ENCODE measurements around the gene FAM180B.
A peak's percentile ranks its signal among the peaks of the same experiment; 100 is the strongest.
"Not testable (repeated sequence)": the region's sequence is repeated elsewhere in the genome, so short reads cannot be mapped to it uniquely, and the experiment has no call there.

The FAM180B gene, protein sequence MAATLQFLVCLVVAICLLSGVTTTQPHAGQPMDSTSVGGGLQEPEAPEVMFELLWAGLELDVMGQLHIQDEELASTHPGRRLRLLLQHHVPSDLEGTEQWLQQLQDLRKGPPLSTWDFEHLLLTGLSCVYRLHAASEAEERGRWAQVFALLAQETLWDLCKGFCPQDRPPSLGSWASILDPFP

DNA sequence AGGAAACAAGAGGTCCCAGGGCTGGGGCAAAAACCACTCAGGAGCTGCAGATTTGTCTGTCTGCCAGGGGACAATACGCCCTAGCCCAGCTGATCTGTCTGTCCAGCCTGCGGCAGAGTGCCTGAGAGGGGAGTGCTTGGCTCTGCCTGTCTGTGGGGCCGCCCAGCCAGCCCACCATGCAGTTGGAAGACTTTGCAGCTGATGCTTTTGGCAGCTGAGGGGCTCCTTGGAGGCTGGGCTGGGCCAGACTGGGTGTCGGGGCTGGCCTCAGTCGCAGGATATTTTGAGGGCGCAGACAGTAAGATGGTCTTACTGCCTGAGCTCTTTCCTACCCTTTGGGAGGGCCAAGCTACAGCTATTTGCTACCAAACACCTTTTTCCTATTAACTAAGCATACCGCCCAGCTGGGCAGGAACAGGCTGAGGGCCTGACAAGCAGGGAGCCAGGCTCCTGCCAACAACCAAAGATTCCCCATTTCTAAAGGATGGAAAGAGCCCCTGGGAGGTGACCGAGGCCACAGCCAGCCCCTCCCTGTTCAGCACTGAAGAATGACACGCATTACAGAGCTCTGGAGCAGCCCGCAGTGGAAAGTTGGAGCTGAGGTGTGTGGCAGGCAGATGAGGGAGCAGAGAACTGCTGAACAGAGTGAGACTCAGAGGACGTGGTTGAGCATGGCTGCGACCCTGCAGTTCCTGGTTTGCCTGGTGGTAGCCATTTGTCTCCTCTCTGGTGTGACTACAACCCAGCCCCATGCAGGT is at the start of gene FAM180B:
FAM180B (plus strand) TSS at position 581 of the 758 bp plus-strand sequence; CDS start at position 672, 91 bp downstream.
- no peak for DNase-seq

DNA sequence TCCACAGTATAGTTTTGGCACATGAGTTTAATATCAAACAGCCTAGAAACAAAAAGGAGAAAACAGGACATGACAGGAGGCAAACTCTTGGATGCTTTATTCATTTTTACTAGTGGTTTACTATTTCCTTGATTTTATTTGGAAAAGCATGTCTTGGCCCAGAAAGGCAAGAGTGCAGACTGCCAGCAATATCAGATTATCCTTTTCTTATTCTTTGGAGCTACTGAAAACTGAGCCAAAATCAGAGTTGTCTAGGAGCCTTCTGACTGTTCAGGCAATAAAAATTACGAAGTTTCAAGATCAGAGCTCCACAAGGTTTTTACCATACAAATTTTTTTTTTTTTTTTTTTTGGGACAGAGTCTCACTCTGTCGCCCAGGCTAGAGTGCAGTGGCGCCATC is 49.6 kb upstream of the FAM180B start:
- no peak for DNase-seq

DNA sequence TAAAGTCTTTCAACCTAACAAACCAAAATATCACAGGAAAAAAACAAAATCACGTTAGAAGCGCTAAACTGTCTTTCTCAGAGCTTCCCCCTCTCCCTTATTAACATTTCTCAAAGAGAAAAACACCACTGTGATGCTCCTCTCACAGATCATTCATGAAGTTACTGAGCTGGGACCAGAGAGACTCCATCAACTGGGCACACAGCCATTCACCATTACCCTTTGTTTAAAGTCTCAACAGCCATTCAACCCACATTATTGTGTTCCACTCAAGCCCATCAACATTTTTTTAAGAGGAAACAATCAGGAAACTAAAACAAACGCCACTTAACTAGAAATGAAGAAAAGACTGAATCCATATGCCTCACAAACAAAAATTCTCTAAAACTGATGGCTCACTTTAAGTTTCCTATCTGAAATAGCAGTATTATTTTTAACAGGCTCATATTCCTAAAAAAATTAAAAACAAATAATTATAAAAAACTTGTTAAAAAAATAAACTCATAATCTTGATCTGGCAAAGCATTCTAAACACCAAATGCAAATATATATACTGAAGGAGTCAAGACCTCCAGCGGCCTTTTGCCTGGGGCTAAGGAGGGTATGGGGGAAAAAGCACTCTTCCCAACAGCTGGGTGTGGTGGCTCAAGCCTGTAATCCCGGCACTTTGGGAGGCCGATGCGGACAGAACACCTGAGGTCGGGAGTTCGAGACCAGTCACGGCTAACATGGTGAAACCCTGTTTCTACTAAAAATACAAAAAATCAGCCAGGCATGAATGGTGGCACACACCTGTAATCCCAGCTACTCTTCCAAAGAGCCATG is 47.5 kb upstream of the FAM180B start:
- DNase-seq = no peak

DNA sequence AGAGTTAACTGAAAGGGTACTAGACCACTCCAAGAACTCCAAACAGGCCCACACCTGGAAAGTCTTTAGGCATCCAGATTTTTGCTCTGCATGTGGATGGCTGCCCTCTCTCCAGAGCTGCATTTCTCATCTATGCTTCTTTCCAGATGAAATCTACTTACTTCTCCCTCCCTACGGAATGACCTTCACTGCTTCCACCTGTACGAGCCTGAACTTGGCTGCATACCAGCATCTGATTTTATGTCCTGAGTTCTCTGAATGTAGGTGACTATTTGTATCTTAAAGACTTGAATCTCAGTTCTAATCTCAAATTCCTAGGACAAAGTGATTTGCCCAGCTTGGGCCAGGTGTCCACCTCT is 46.8 kb upstream of the FAM180B start:
- no peak for DNase-seq

DNA sequence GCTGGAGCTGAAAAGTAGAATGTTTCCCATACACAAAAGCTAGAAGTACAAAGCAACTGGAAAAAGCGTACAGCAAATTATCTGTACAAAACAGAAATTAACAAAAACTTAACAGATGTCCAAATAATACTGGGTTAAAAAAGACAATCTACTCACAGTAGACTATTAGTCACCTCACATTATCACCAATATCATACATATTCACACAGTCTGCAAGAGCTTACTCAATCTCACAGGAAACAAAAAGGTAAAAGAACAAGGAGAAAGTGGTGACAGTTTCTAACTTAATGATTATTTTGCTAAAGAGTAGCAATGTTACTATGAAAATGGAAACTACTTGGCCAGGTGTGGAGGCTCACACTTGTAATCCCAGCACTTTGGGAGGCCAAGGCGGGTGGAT is 45.4 kb upstream of the FAM180B start:
- no peak for DNase-seq

DNA sequence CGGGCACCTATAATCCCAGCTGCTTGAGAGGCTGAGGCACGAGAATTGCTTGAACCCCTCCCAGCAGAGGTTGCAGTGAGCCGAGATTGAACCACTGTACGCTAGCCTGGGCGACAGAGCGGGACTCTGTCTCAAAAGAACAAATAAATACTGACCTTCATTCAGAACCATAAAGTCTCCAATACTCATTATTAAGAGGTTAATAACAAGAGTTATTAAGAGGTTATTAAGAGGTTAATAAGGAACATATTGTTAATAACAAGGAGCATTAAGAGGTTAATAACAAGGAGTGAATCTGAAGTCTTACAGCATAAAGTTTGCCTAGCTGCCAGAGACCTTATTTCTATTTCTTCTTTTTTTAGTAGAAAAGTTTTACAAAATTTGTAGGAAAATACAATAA is 41.2 kb upstream of the FAM180B start:
- no peak for DNase-seq

DNA sequence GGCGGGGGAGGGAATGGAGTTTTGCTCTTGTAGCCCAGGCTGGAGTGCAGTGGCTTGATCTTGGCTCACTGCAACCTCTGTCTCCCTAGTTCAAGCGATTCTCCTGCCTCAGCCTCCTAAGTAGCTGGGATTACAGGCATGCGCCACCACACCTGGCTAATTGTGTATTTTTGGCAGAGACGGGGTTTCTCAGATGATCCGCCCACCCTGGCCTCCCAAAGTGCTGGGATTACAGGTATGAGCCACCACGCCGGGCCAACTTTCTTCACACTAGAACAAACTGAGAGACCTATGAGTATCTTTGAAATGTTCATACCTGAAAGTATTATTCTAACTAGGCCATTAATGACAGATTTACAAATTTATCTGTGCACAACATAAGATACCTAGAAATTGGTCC is 40.2 kb upstream of the FAM180B start:
- DNase-seq = not testable (repeated sequence)

DNA sequence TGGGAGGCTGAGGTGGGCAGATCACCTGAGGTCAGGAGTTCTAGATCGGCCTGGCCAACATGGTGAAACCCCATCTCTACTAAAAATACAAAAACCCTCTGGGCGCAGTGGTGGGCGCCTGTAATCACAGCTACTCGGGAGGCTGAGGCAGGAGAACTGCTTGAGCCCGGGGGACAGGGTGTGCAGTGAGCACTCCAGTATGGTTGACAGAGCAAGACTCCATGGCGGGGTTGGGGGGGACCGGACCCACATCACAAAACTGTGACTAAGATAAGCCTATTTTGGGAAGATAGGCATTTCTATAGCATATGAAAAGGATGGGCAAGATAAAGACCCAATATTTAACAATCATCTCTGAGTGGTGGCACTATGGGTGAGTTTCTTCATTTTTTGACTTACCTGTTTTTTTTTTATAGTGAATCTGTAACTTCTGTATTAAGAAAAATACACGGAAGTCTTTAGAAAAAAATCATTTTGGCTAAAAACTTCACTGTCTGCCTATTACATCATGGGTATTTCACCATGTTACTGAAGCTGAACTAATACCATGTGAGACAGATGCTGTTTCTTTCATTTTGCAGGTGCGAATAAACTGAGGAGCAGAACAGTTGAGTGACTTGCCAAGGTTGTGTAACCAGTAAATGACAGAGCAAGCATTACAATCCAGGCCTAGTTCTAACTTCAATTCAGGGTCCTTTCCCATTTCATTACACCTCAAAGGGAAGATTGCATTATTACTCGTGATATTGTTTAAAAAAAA is 36.0 kb upstream of the FAM180B start:
- DNase-seq = no peak

DNA sequence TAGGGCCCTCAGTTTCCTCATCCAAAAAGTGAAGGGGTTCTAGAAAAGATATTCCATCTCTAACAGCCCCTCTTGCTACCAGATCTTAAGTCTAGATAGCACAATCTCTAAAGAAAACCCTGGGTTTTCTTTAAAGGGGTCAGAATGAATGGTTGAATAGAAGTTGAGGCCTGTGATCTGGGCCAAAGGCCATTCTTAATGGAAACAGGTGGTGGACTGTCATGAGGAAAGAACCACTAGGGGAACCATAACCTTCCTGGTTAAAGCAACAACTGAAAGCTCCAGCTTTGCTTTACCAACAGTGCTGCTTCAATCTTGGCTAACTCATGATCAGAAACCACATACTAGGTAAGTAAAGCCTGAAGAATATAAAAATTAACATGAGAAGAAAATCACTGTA is 35.4 kb upstream of the FAM180B start:
- no peak for DNase-seq

DNA sequence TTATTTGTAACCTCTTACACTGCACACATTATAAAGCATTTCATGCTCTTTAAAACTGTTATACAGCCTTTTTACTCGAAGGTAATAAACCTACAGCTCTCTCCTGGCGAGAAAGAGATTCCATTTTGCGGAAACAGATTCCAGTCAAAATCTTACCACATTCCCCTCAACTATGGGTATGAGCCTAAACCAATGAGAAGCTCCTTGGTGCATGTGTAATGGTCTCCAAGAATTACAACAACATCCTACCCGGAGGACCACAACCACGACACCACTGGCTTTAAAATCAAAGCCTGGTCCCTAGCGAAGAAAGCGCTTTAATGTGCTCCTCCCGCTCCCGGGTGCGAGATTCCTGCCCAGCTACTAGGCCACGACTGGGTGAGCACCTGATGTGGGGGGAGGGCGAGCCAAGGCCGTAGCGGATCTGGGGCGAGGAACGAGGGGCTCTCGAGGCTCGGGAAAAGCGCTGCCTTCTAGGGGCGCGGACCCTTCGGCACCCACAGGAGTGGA is 34.4 kb upstream of the FAM180B start:
- DNase-seq = no peak

DNA sequence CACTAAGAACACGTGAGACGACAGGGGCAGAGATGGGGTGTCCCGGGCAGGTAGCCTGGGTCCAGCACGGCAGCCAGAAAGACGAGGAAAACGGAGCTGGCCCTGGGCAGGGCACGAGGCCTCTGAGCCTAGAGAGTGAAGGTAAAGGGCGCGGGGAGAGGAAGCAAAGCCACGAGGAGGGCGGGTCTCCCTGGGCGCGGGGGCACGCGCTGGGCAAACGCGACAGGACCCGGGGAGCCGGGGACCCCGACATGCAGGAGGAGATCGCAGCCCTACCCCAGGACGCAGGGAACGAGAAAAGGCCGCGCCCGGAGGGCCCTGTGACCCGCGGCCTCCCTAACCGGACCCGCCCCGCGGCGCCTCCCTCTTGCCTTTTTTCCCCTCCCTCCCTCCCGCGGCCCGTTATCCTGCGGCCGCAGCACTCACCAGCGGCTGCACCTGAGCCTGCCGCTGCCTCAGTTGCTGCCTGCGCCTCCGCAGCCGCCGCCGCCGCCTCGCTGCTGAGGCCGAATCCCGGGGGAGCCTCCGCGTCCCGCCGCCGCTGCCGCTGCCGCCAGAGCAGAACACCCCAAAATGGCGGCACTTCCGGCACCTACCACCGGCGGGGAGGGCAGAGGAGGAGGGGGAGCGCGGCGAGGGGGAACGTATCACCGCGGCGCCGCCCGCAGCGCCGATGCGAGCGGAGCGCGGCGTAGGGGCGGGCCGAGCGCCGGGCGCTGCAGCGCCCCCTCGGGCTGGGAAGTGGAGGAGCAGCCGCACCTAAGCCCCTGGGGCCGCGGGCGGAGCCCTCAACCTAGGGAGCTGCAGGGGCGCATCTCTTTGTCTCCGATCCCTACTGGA is 33.7 kb upstream of the FAM180B start, which contains the start of gene CELF1:
CELF1 (minus strand) TSS at position 567 of the 840 bp plus-strand sequence. CDS start 53,609 bp downstream, outside the sequence.
- peak; percentile 79 to 88 (median 86) for DNase-seq

DNA sequence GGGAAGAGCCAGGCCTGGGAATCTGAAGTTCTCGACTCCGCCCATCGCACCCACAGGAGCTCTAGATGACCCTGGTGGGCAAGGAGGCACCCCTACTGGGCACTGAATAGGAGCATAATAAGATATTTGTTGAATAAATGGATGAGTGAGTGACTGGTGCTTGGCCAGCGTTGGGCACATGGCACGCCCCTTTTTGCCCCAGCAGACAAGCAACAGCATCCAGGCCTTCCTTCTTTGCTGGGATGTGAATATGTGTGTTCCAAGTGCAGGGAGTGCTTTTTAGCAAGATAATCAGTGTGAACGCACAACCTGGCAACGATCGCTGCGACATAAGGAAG is 33.1 kb upstream of the FAM180B start:
- DNase-seq = no peak

DNA sequence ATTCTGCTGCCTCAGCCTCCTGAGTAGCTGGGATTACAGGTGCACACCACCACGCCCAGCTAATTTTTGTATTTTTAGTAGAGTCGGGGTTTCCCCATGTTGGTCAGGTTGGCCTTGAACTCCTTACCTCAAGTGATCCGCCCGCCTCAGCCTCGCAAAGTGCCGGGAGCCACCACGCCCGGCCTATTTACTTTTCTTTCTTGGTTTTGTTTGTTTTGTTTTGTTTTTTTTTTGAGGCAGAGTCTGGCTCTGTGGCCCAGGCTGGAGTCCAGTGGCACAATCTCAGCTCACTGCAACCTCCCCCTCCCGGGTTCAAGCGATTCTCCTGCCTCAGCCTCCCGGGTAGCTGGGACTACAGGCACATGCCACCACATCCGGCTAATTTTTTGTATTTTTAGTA is 29.5 kb upstream of the FAM180B start:
- not testable (repeated sequence) for DNase-seq

DNA sequence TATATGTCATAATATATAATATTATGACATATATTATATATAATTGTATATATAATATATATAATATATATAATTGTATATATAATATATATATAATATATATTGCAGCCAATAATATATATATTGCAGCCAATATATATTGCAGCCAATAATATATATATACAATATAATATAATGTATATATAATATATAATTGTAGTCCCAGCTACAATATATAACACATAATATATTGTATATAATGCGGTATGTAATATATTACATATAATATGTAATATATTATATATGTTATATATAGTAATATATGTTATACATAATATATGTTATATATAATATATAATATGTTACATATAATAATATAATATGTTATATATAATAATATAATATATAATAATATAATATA is 27.8 kb upstream of the FAM180B start:
- DNase-seq = no peak

DNA sequence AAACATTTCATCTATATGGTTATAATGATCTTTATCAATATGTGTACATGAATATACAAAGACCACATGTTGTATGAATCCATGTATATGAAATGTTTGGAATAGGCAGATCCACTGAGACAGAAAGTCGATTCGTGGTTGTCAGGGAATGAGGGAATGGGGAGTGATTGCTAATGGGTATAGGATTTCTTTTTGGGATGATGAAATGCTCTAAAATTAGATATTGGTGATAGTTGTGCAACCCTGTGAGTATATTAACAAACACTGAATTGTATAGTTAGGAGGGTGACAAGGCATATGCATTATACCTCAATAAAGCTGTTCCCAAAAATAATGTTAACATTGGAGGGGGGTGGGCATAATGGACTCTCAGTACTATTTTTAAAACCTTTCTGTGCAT is 26.1 kb upstream of the FAM180B start:
- DNase-seq = no peak

DNA sequence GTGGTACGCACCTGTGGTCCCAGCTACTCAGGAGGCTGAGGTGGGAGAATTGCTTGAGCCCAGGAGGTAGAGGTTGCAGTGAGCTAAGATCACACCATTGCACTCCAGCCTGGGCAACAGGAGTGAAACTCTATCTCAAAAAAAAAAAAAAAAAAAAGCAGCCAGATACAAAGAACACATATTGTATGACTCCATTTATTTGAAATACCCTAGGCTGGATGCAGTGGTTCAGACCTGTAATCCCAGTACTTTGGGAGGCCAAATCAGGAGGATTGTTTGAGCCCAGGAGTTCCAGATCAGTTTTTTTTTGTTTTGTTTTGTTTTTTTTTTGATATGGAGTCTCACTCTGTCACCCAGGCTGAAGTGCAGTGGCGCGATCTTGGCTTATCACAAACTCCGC is 24.1 kb upstream of the FAM180B start:
- DNase-seq = not testable (repeated sequence)

DNA sequence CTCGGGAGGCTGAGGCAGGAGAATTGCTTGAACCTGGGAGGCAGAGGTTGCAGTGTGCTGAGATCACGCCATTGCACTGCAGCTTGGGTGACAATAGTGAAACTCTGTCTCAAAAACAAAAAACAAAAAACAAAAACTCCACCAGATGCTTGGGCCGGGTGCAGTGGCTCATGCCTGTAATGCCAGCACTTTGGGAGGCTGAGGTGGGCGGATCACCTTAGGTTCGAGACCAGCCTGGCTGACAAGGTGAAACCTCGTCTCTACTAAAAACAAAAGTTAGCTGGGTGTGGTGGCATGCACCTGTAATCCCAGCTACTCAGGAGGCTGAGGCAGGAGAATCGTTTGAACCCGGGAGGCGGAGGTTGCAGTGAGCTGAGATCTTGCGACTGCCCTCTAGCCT is 22.1 kb upstream of the FAM180B start:
- not testable (repeated sequence) for DNase-seq

DNA sequence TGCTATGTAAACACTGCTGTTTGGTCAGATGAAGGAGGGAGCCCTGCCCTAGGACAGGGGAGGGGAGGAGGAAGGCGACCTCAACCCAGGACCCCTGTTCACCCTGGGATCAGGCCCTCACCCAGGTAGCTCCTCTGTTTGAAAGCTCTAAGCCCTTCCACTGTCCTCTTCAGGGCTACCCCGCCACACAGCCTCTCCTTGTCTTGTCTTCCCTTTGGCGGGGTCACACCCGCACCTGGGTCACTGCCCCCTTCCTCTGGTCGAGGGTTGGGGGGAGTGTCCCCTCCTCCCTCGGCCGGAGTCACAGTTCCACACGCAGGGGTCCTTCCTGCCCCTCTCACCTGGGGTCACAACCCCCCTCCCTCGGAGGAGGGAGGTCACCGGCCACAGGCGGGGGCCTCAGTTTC is 21.5 kb upstream of the FAM180B start:
- DNase-seq = no peak

DNA sequence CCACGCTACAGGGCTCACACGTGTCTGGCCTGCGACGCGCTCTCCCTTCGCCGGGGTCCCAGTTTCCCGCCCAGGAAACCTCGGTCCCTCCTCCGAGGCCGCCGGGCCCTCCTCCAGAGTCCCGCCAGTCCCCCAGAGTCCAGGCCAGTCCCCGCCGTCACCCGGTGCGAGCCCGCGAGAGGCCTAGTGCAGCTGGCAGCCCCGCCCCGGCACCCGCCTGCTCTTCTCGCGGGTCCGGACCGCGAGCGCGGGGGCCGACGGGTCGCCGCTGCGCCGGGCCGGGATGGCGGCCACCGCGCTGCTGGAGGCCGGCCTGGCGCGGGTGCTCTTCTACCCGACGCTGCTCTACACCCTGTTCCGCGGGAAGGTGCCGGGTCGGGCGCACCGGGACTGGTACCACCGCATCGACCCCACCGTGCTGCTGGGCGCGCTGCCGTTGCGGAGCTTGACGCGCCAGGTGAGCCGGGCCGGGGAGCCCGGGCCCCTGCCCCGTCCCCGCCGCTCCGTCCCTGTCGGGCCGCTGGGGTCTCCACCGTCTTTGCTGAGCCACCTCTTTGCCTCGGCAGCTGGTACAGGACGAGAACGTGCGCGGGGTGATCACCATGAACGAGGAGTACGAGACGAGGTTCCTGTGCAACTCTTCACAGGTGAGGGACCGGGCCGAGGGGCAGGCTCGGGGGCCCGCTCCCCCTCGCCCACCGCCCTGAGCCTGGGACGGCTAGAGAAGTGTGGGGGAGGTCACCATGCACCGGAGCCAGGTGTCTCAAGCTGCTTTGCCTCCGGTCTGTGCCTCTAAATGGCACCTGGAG is 20.9 kb upstream of the FAM180B start, which contains the start of gene PTPMT1:
PTPMT1 (plus strand) TSS at position 260 of the 809 bp plus-strand sequence; CDS start at position 284, 24 bp downstream.
- DNase-seq = peak; percentile 35 to 60 (median 44)

DNA sequence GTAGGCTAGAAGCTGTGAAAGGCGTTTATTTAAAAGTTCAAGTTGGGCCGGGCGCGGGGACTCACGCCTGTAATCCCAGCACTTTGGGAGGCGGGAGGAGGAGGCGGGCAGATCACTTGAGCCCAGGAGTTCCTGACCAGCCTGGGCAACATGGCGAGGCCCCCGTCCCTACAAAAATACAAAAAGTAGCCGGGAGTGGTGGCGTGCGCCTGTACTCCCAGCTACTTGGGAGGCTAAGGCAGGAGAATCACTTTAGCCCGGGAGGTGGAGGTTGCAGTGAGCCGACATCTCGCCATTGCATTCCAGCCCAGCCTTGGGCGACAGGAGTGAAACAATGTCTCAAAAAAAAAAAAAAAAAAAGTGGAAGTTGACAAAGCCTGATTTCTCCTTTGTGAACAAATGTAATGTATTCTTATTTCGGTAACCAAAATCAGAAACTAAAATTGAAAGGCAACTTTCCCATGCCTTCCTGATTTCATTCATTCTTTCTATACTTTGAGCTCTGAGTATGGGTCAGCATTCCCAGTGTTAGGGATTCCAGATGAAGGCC is 20.3 kb upstream of the FAM180B start:
- DNase-seq = no peak

DNA sequence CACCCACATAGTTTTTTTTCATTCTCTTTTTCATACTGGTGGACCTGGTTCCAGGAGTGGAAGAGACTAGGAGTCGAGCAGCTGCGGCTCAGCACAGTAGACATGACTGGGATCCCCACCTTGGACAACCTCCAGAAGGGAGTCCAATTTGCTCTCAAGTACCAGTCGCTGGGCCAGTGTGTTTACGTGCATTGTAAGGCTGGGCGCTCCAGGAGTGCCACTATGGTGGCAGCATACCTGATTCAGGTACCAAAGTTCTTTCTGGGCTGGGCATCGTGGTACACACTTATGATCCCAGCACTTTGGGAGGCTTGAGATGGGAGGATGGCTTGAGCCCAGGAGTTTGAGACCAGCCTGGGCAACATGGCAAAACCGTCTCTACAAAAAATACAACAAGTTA is 16.8 kb upstream of the FAM180B start:
- DNase-seq = no peak

All from activated CD4-positive, CD25-positive, alpha-beta regulatory T cell (primary cell).